DOHH2 (cell line): Measurements from ENCODE around the gene GREB1L.

Experiments used
- H3F3A ChIP-seq: fragments of 200-600 bp; sonication (generic), shearing (Covaris generic); 2 replicates; pipeline ENCODE4 v1.6.0; 2016; ENCODE audit warnings: antibody characterized with exemption, mild to moderate bottlenecking; ENCODE audit not compliant: control insufficient read depth, insufficient read depth
- H3K27ac ChIP-seq: fragments of 200-600 bp; sonication (generic); 2 replicates; pipeline ENCODE4 v1.5.1; 2014; ENCODE audit warnings: low read depth, mild to moderate bottlenecking, low read length, moderate library complexity
- H3K27me3 ChIP-seq: fragments of 200-600 bp; sonication (generic); 2 replicates; pipeline ENCODE4 v1.6.1; 2014; ENCODE audit warnings: mild to moderate bottlenecking, low read length, mixed read lengths; ENCODE audit not compliant: control insufficient read depth
- H3K36me3 ChIP-seq: fragments of 200-600 bp; sonication (generic); 2 replicates; pipeline ENCODE4 v1.6.1; 2014; ENCODE audit warnings: mild to moderate bottlenecking, low read length, moderate library complexity, mixed read lengths; ENCODE audit not compliant: control insufficient read depth
- H3K4me1 ChIP-seq: fragments of 200-600 bp; sonication (generic); 2 replicates; pipeline ENCODE4 v1.6.1; 2014; ENCODE audit warnings: mild to moderate bottlenecking, low read length, mixed read lengths; ENCODE audit not compliant: control insufficient read depth
- H3K4me2 ChIP-seq: fragments of 200-600 bp; sonication (generic); 2 replicates; pipeline ENCODE4 v1.6.0; 2014; ENCODE audit warnings: mild to moderate bottlenecking, low read length, moderate library complexity
- H3K4me3 ChIP-seq: fragments of 200-600 bp; sonication (generic); 2 replicates; pipeline ENCODE4 v1.5.1; 2014; ENCODE audit warnings: mild to moderate bottlenecking, low read length, mixed read lengths
- H3K79me2 ChIP-seq: fragments of 200-600 bp; sonication (generic); 2 replicates; pipeline ENCODE4 v1.6.1; 2014; ENCODE audit warnings: mild to moderate bottlenecking, low read length, mixed read lengths; ENCODE audit not compliant: control insufficient read depth
- H3K9me2 ChIP-seq: fragments of 200-600 bp; sonication (generic); replicated peaks from 2 replicates; pipeline ENCODE4 v1.6.1; 2014; ENCODE audit warnings: mild to moderate bottlenecking, low read length, mixed read lengths; ENCODE audit not compliant: control insufficient read depth
- H3K9me3 ChIP-seq: fragments of 200-600 bp; sonication (generic); 2 replicates; pipeline ENCODE4 v1.6.1; 2014; ENCODE audit warnings: antibody characterized with exemption, low read length, mixed read lengths; ENCODE audit not compliant: control insufficient read depth, insufficient read depth
- H4K20me1 ChIP-seq: fragments of 200-600 bp; sonication (generic); 2 replicates; pipeline ENCODE4 v1.6.0; 2014; ENCODE audit warnings: low read depth, mild to moderate bottlenecking, antibody characterized with exemption, low read length, moderate library complexity; ENCODE audit not compliant: control insufficient read depth, insufficient read depth
- CTCF ChIP-seq: fragments of 200-600 bp; sonication (generic); IDR thresholded peaks from one replicate; pipeline ENCODE4 v1.5.1; 2014; ENCODE audit warnings: antibody characterized with exemption, mild to moderate bottlenecking, low read depth, low read length; ENCODE audit not compliant: poor library complexity, severe bottlenecking
- EZH2phosphoT487 ChIP-seq: fragments of 200-600 bp; sonication (generic); IDR thresholded peaks from 2 replicates; pipeline ENCODE4 v1.6.1; 2017; ENCODE audit warnings: borderline replicate concordance, mild to moderate bottlenecking, antibody characterized with exemption, low read length, moderate library complexity, mixed read lengths

The GREB1L gene

GRCh38 chr18:21241301-21242048 is 557 bp upstream of the GREB1L start:
- Histone ChIP-seq H3K4me1 (no peaks in the 10 kb centered on the region), H3K9me3 (no peaks in the 10 kb centered on the region), H3K4me3 (no peak overlapping the region), H3K4me2 (no peak overlapping the region), H3K27ac (no peak overlapping the region), H4K20me1 (no peaks in the 10 kb centered on the region), H3K27me3 (no peaks in the 10 kb centered on the region), H3K79me2 (no peaks in the 10 kb centered on the region), H3K9me2 (no peaks in the 10 kb centered on the region), H3F3A (no peaks in the 10 kb centered on the region), H3K36me3 (no peaks in the 10 kb centered on the region)
- TF ChIP-seq EZH2phosphoT487, result no peak
- no peak for TF ChIP-seq CTCF

- no peaks in the 10 kb centered on the region for H3F3A ChIP-seq
- no peak overlapping the region for H3K27ac ChIP-seq
- H3K79me2 ChIP-seq, result no peaks in the 10 kb centered on the region
- H3K4me3 ChIP-seq, result no peak overlapping the region
- H3K9me2 ChIP-seq, result no peaks in the 10 kb centered on the region
- H3K27me3 ChIP-seq, result no peaks in the 10 kb centered on the region
- no peak overlapping the region for H3K4me2 ChIP-seq
- no peaks in the 10 kb centered on the region for H4K20me1 ChIP-seq
- H3K9me3 ChIP-seq, result no peaks in the 10 kb centered on the region
- no peaks in the 10 kb centered on the region for H3K36me3 ChIP-seq
- no peaks in the 10 kb centered on the region for H3K4me1 ChIP-seq
- TF ChIP-seq CTCF (no peak), EZH2phosphoT487 (no peak)
These were observed 859 bp downstream of the GREB1L start for GRCh38 chr18:21242780-21243401.

GRCh38 chr18:21254576-21254975 is 12.5 kb downstream of the GREB1L start:
- no peaks in the 10 kb centered on the region for H3K9me2 ChIP-seq
- H3K4me3 ChIP-seq, result no peak overlapping the region
- H3K36me3 ChIP-seq, result no peaks in the 10 kb centered on the region
- H3F3A ChIP-seq, result no peaks in the 10 kb centered on the region
- H3K27me3 ChIP-seq, result no peaks in the 10 kb centered on the region
- no peaks in the 10 kb centered on the region for H4K20me1 ChIP-seq
- no peak overlapping the region for H3K4me2 ChIP-seq
- TF ChIP-seq CTCF (no peak), EZH2phosphoT487 (no peak)
- no peak overlapping the region for H3K27ac ChIP-seq
- H3K9me3 ChIP-seq, result no peaks in the 10 kb centered on the region
- H3K79me2 ChIP-seq, result no peaks in the 10 kb centered on the region
- H3K4me1 ChIP-seq, result no peaks in the 10 kb centered on the region
